Measurements from ENCODE around the gene MCTS1.

DNA sequence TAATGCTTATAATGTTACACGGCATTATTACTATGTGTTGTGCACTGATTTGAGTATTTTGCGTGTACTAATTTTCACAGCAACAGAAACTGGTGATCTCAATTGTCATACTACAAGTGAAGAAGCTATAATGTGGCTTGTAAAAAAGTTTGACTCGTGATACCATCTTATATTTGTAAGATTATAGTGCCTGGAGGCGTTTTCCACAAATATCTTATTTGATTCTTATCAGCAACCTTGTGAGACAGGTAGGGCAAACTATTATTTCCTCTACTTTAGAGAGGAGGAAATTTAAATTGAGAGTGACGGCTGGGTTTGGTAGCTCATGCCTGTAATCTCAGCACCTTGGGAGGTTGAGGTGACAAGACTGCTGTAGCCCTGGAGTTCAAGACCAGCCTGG, 47.6 kb upstream of the MCTS1 start:
- no peak for TF ChIP-seq POLR2AphosphoS5 (IDR thresholded peaks at IDR 0.05; ENCODE audit: low read depth, low read length)
- TF ChIP-seq, protein P1, sequence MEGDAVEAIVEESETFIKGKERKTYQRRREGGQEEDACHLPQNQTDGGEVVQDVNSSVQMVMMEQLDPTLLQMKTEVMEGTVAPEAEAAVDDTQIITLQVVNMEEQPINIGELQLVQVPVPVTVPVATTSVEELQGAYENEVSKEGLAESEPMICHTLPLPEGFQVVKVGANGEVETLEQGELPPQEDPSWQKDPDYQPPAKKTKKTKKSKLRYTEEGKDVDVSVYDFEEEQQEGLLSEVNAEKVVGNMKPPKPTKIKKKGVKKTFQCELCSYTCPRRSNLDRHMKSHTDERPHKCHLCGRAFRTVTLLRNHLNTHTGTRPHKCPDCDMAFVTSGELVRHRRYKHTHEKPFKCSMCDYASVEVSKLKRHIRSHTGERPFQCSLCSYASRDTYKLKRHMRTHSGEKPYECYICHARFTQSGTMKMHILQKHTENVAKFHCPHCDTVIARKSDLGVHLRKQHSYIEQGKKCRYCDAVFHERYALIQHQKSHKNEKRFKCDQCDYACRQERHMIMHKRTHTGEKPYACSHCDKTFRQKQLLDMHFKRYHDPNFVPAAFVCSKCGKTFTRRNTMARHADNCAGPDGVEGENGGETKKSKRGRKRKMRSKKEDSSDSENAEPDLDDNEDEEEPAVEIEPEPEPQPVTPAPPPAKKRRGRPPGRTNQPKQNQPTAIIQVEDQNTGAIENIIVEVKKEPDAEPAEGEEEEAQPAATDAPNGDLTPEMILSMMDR (IDR thresholded peaks at IDR 0.05): no peak
- no peak for TF ChIP-seq TCF7L2 (IDR thresholded peaks at IDR 0.05; ENCODE audit: low read depth, low read length)
- TF ChIP-seq, protein P2, sequence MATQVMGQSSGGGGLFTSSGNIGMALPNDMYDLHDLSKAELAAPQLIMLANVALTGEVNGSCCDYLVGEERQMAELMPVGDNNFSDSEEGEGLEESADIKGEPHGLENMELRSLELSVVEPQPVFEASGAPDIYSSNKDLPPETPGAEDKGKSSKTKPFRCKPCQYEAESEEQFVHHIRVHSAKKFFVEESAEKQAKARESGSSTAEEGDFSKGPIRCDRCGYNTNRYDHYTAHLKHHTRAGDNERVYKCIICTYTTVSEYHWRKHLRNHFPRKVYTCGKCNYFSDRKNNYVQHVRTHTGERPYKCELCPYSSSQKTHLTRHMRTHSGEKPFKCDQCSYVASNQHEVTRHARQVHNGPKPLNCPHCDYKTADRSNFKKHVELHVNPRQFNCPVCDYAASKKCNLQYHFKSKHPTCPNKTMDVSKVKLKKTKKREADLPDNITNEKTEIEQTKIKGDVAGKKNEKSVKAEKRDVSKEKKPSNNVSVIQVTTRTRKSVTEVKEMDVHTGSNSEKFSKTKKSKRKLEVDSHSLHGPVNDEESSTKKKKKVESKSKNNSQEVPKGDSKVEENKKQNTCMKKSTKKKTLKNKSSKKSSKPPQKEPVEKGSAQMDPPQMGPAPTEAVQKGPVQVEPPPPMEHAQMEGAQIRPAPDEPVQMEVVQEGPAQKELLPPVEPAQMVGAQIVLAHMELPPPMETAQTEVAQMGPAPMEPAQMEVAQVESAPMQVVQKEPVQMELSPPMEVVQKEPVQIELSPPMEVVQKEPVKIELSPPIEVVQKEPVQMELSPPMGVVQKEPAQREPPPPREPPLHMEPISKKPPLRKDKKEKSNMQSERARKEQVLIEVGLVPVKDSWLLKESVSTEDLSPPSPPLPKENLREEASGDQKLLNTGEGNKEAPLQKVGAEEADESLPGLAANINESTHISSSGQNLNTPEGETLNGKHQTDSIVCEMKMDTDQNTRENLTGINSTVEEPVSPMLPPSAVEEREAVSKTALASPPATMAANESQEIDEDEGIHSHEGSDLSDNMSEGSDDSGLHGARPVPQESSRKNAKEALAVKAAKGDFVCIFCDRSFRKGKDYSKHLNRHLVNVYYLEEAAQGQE (IDR thresholded peaks at IDR 0.05; ENCODE audit: insufficient read depth in 1 of 2, low read depth in 2 of 2, low read length in 1 of 2): no peak
- TF ChIP-seq SIN3A (IDR thresholded peaks at IDR 0.05; ENCODE audit: borderline replicate concordance, insufficient read depth, low read depth, low read length): no peak

All from Panc1 (cell line).